Breast epithelium (tissue), 4 donors: ENCODE data around the gene NPY1R. TPM values are rescaled to one million over a fixed set of nuclear protein-coding genes. Genes with fewer than 3 reads are reported as not detected.

Source experiments
- DNase-seq, 2 donors: peaks; one replicate each; pipeline ENCODE4 v3.0.0-alpha.2; 2019; ENCODE audit warnings: low spot score in 2 of 2
- H3K27ac ChIP-seq, 2 donors: fragments of 200-600 bp; sonication (generic) in 1 of 2; one replicate each; pipeline ENCODE4 v1.5.1; 2016 to 2019; ENCODE audit warnings: mild to moderate bottlenecking in 1 of 2
- H3K27me3 ChIP-seq, 2 donors: fragments of 200-600 bp; sonication (generic) in 1 of 2; one replicate each; pipeline versions ENCODE4 v1.5.1 to v1.6.0; 2017 to 2019; ENCODE audit warnings: control low read depth in 1 of 2, mild to moderate bottlenecking in 1 of 2
- H3K36me3 ChIP-seq: fragments of 200-600 bp; one replicate; pipeline ENCODE4 v1.5.1; 2019
- H3K4me1 ChIP-seq, 2 donors: fragments of 200-600 bp; sonication (generic); one replicate each; pipeline ENCODE4 v1.5.1; 2016 to 2019; ENCODE audit warnings: control low read depth in 1 of 2
- H3K4me3 ChIP-seq, 3 donors: fragments of 200-600 bp; sonication (generic); 1 replicate in 2 of 3; 2 replicates in 1 of 3; pipeline ENCODE4 v1.5.1; 2016 to 2019; ENCODE audit warnings: mild to moderate bottlenecking in 3 of 3, moderate library complexity in 2 of 3
- H3K9me3 ChIP-seq, 2 donors: fragments of 200-600 bp; sonication (generic) in 1 of 2; one replicate each; pipeline ENCODE4 v1.5.1; 2016 to 2019; ENCODE audit warnings: control low read depth in 1 of 2
- POLR2A ChIP-seq: fragments of 450-650 bp; IDR thresholded peaks from one replicate; pipeline ENCODE4 v1.6.1; 2016; ENCODE audit warnings: antibody characterized with exemption, mild to moderate bottlenecking, moderate library complexity
- POLR2AphosphoS5 ChIP-seq, 3 donors: sonication (generic); formaldehyde crosslinking; IDR thresholded peaks; one replicate each; pipeline ENCODE4 v1.6.1; 2017; ENCODE audit warnings: antibody characterized with exemption in 3 of 3
- intact Hi-C: fragments of 100-400 bp; cut with DNase I; formaldehyde crosslinking; loops from one replicate; pipeline ENCODE4 v1.15.1; 2023; ENCODE audit warnings: low total_unique reads
- total RNA-seq, 3 donors: library from RNA; depleted of rRNA; stranded (reverse); fragments of >200 nt; gene quantifications; one replicate each; pipeline ENCODE4 v1.1.0, GENCODE V29; 2016
- TF ChIP-seq, protein P1 (sequence below), 3 donors: fragments of 450-650 bp; IDR thresholded peaks; one replicate each; pipeline ENCODE4 v1.5.1; 2016 to 2017; ENCODE audit warnings: antibody characterized with exemption in 3 of 3, mild to moderate bottlenecking in 3 of 3, moderate library complexity in 3 of 3

NPY1R gene
- total RNA-seq, 3 donors from 2014 or later: 46.8 to 61.0 (median 55.8) TPM

GRCh38 chr4:163279713-163280112 lies 52.7 kb downstream of the NPY1R start:
- Histone ChIP-seq H3K4me1 (no peaks in the 10 kb centered on the region), H3K9me3 (no peaks in the 10 kb centered on the region), H3K27me3 (no peaks in the 10 kb centered on the region), H3K36me3 (no peaks in the 10 kb centered on the region), H3K27ac (no peak overlapping the region), H3K4me3 (no peak overlapping the region)
- TF ChIP-seq, protein P1, sequence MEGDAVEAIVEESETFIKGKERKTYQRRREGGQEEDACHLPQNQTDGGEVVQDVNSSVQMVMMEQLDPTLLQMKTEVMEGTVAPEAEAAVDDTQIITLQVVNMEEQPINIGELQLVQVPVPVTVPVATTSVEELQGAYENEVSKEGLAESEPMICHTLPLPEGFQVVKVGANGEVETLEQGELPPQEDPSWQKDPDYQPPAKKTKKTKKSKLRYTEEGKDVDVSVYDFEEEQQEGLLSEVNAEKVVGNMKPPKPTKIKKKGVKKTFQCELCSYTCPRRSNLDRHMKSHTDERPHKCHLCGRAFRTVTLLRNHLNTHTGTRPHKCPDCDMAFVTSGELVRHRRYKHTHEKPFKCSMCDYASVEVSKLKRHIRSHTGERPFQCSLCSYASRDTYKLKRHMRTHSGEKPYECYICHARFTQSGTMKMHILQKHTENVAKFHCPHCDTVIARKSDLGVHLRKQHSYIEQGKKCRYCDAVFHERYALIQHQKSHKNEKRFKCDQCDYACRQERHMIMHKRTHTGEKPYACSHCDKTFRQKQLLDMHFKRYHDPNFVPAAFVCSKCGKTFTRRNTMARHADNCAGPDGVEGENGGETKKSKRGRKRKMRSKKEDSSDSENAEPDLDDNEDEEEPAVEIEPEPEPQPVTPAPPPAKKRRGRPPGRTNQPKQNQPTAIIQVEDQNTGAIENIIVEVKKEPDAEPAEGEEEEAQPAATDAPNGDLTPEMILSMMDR (IDR thresholded peaks at IDR 0.05): no peak
- TF ChIP-seq POLR2A (no peak), POLR2AphosphoS5 (IDR thresholded peaks at IDR 0.05) (no peak)
- intact Hi-C loops: no loop called here
- DNase-seq: no peak

- intact Hi-C loops: no loop called here
- Histone ChIP-seq H3K27ac (no peak overlapping the region), H3K4me1 (no peaks in the 10 kb centered on the region), H3K4me3 (no peak overlapping the region), H3K36me3 (no peaks in the 10 kb centered on the region), H3K9me3 (no peaks in the 10 kb centered on the region), H3K27me3 (no peaks in the 10 kb centered on the region)
- TF ChIP-seq POLR2AphosphoS5 (IDR thresholded peaks at IDR 0.05) (no peak), POLR2A (no peak)
- TF ChIP-seq, protein P1 (IDR thresholded peaks at IDR 0.05): no peak
- no peak for DNase-seq
Measured at GRCh38 chr4:163274861-163275260, 57.5 kb downstream of the NPY1R start.

Other genes with a start within 250 kb of the NPY1R start
- 10 to 100 TPM; 21.1 to 51.5 (median 23.6) TPM for gene NAF1, start 165.7 kb downstream of the NPY1R start, total RNA-seq
- 1 to 10 TPM; 1.6 to 4.6 (median 1.6) TPM for gene NPY5R, start 11.3 kb upstream of the NPY1R start, total RNA-seq
- gene TKTL2, start 141.2 kb upstream of the NPY1R start, total RNA-seq: under 1 TPM in 1 of 3 donors, not detected in 2; 0.32 TPM
- 10 to 100 TPM; 28.2 to 34.7 (median 30.1) TPM for gene TMA16, start 162.1 kb upstream of the NPY1R start, total RNA-seq